A549 (cell line): Measurements from ENCODE around the gene SMIM9. TPM values are rescaled to one million over a fixed set of nuclear protein-coding genes. Genes with fewer than 3 reads are reported as not detected.

Experiments used
- ATAC-seq, 2 experiments: fragments of 200-7000 bp in 1 of 2; fragments of >200 bp in 1 of 2; cut with Nextera tagmentation in 1 of 2; cut with Tn5 transposase in 1 of 2; 3 replicates each; pipeline versions ENCODE4 v1.8.0 to v1.9.1; 2018 to 2020; ENCODE audit warnings: mild to moderate bottlenecking in 1 of 2, moderate library complexity in 1 of 2
- CTCF ChIA-PET: fragments of 300-600 bp; sonication (Branson Sonifier 250); formaldehyde crosslinking; extraction: SDS; loops from one replicate; lab custom pipeline; 2021; ENCODE audit warnings: antibody characterized with exemption, inconsistent platforms; lab: Yijun Ruan, JAX
- POLR2A ChIA-PET: fragments of 350-600 bp; formaldehyde crosslinking; extraction: SDS; loops from one replicate; lab custom pipeline; 2021; ENCODE audit warnings: antibody characterized with exemption, inconsistent platforms; lab: Yijun Ruan, JAX
- DNase-seq, 2 experiments: peaks; one replicate each; pipeline versions ENCODE4 v3.0.0 to v3.0.0-alpha.2; 2011 to 2016; ENCODE audit warnings: low read depth in 1 of 2, low spot score in 1 of 2
- FAIRE-seq: peaks from 2 replicates; lab custom pipeline; 2011; peaks lifted over from hg19 to GRCh38; lab: Jason Lieb, UNC
- H3K27ac ChIP-seq, 2 experiments: fragments of >200 bp; sonication (Bioruptor Twin); formaldehyde crosslinking; 3 replicates each; pipeline ENCODE4 v1.5.1; 2016 to 2017
- H3K4me1 ChIP-seq: fragments of >200 bp; sonication (Bioruptor Twin); formaldehyde crosslinking; 3 replicates; pipeline ENCODE4 v1.6.1; 2016
- H3K4me2 ChIP-seq: fragments of >200 bp; sonication (Bioruptor Twin); formaldehyde crosslinking; 3 replicates; pipeline ENCODE4 v1.6.1; 2016
- H3K4me3 ChIP-seq: fragments of >200 bp; sonication (Bioruptor Twin); formaldehyde crosslinking; 3 replicates; pipeline ENCODE4 v1.5.1; 2016
- H3K9me3 ChIP-seq: fragments of >200 bp; sonication (Bioruptor Twin); formaldehyde crosslinking; 3 replicates; pipeline ENCODE4 v1.6.1; 2016
- ATOH8 ChIP-seq: fragments of 250-450 bp; sonication (Bioruptor Pico); IDR thresholded peaks from 2 replicates; pipeline ENCODE4 v1.5.0; 2020; ENCODE audit warnings: low read depth, mild to moderate bottlenecking, moderate library complexity
- CTCF ChIP-seq: fragments of >200 bp; sonication (Bioruptor Twin); formaldehyde crosslinking; IDR thresholded peaks from 3 replicates; pipeline ENCODE4 v1.5.1; 2016
- E2F6 ChIP-seq: IDR thresholded peaks from 2 replicates; pipeline ENCODE4 v1.6.1; 2012; ENCODE audit warnings: low read depth, borderline replicate concordance
- EHMT2 ChIP-seq: fragments of 200-600 bp; sonication (generic); IDR thresholded peaks from 2 replicates; pipeline ENCODE4 v1.6.1; 2016; ENCODE audit warnings: antibody characterized with exemption, low read depth, mild to moderate bottlenecking, moderate library complexity
- ESRRA ChIP-seq: fragments of 150-350 bp; IDR thresholded peaks from 2 replicates; pipeline ENCODE4 v1.6.1; 2014; ENCODE audit warnings: mild to moderate bottlenecking, low read length, borderline replicate concordance
- FOSB ChIP-seq: fragments of 250-450 bp; sonication (Bioruptor Pico); IDR thresholded peaks from 2 replicates; pipeline ENCODE4 v1.5.0; 2020; ENCODE audit warnings: mild to moderate bottlenecking, moderate library complexity
- GATA3 ChIP-seq: IDR thresholded peaks from 2 replicates; pipeline ENCODE4 v1.6.1; 2012; ENCODE audit warnings: borderline replicate concordance
- HES2 ChIP-seq: fragments of >200 bp; sonication (Bioruptor Twin); formaldehyde crosslinking; IDR thresholded peaks from 2 replicates; pipeline ENCODE4 v1.6.1; 2016
- HOXB13 ChIP-seq: fragments of 250-450 bp; sonication (Bioruptor Pico); IDR thresholded peaks from 2 replicates; pipeline ENCODE4 v1.5.0; 2020; ENCODE audit warnings: low read depth, mild to moderate bottlenecking, moderate library complexity
- KDM1A ChIP-seq: fragments of 200-600 bp; sonication (generic); IDR thresholded peaks from 2 replicates; pipeline ENCODE4 v1.6.1; 2016; ENCODE audit warnings: low read depth, mild to moderate bottlenecking
- MAFK ChIP-seq: fragments of 450-650 bp; IDR thresholded peaks from 2 replicates; pipeline ENCODE4 v1.6.1; 2014; ENCODE audit not compliant: partially characterized antibody
- MAZ ChIP-seq: fragments of 150-350 bp; IDR thresholded peaks from 2 replicates; pipeline ENCODE4 v1.6.1; 2014; ENCODE audit warnings: antibody characterized with exemption, low read depth, low read length, borderline replicate concordance
- MYC ChIP-seq: IDR thresholded peaks from 2 replicates; pipeline ENCODE4 v1.6.1; 2012; ENCODE audit warnings: mild to moderate bottlenecking, inconsistent platforms, low read length, improper control_type of control experiment, borderline replicate concordance
- NPAS2 ChIP-seq: fragments of 250-450 bp; sonication (Bioruptor Pico); IDR thresholded peaks from 2 replicates; pipeline ENCODE4 v1.8.0; 2022; ENCODE audit warnings: mild to moderate bottlenecking, moderate library complexity, borderline replicate concordance
- RFX5 ChIP-seq: fragments of 450-650 bp; IDR thresholded peaks from 2 replicates; pipeline ENCODE4 v1.7.1; 2014; ENCODE audit warnings: antibody characterized with exemption, mild to moderate bottlenecking, moderate library complexity
- USF2 ChIP-seq: fragments of 450-650 bp; IDR thresholded peaks from 2 replicates; pipeline ENCODE4 v1.6.1; 2014; ENCODE audit warnings: antibody characterized with exemption
- ZFP36 ChIP-seq: fragments of 450-650 bp; IDR thresholded peaks from 2 replicates; pipeline ENCODE4 v1.6.1; 2014; ENCODE audit warnings: borderline replicate concordance; ENCODE audit not compliant: partially characterized antibody
- ZSCAN20 ChIP-seq: fragments of 250-450 bp; sonication (Bioruptor Pico); IDR thresholded peaks from 2 replicates; pipeline ENCODE4 v1.8.0; 2022; ENCODE audit warnings: mild to moderate bottlenecking, moderate library complexity
- WGBS: methylation state at CpG from one replicate; pipeline ENCODE4 v1.1.6; 2017; ENCODE audit errors: missing lambda C conversion rate; 5-methylcytosine and 5-hydroxymethylcytosine counted together
- polyA plus RNA-seq, 4 experiments: library from polyadenylated mRNA; depleted of rRNA in 3 of 4; stranded (reverse); fragments of >200 nt; fragmentation: RNase III in 1 of 4; extraction: RNeasy Plus Mini Kit Qiagen cat#74134 plus additional on column Dnase treatment in 1 of 4; gene quantifications; 2 replicates in 3 of 4; 3 replicates in 1 of 4; pipeline ENCODE4 v1.2.3, GENCODE V29; 2011 to 2017

The SMIM9 gene
- polyA plus RNA-seq, 2 of the 4 experiments (the other 2 are of a cell fraction): not detected

- POLR2A ChIA-PET: no interaction called here
- Histone ChIP-seq H3K27ac (no peak overlapping the region), H3K9me3 (no peaks in the 10 kb centered on the region), H3K4me2 (0 out of 3 replicates have a peak overlapping the region, but pooled peaks have one; percentile 11), H3K4me3 (no peak overlapping the region), H3K4me1 (0 out of 3 replicates have a peak, but pooled peaks cover 3% of the 10 kb centered on the region)
- WGBS: 39% methylated on average over 5 of the region's 5 CpGs
- CTCF ChIA-PET: no interaction called here
- no peak for DNase-seq
- TF ChIP-seq FOSB (CRISPR knock-in tag): no peak
- no peak for TF ChIP-seq KDM1A
- no peak for TF ChIP-seq GATA3
- TF ChIP-seq EHMT2: no peak
- TF ChIP-seq HOXB13: no peak
- no peak for TF ChIP-seq NPAS2 (CRISPR knock-in tag)
- TF ChIP-seq RFX5: no peak
- TF ChIP-seq MAFK: no peak
- no peak for TF ChIP-seq HES2
- TF ChIP-seq ZSCAN20 (CRISPR knock-in tag): no peak
- TF ChIP-seq CTCF: no peak
- no peak for TF ChIP-seq MYC
- no peak for TF ChIP-seq ZFP36
- no peak for ATAC-seq
- peak; percentile 76 for FAIRE-seq
Observed at GRCh38 chrX:154815274-154815818, 19.1 kb downstream of the SMIM9 start.

- no peak for FAIRE-seq
- no peak overlapping the region for H3K4me2 ChIP-seq
- 0 out of 3 replicates have a peak, but pooled peaks cover 3% of the 10 kb centered on the region for H3K4me1 ChIP-seq
- no peak for TF ChIP-seq E2F6
- no peak for TF ChIP-seq MAZ
- no peak for TF ChIP-seq ATOH8 (CRISPR knock-in tag)
- no peak for TF ChIP-seq ESRRA
- TF ChIP-seq USF2: no peak
- TF ChIP-seq EHMT2: no peak
- no peak for DNase-seq
- H3K9me3 ChIP-seq: no peaks in the 10 kb centered on the region
- CTCF ChIA-PET: interaction anchor here (1.2 kb wide), 1 partner anchor 15 kb away, joined by 3 read pairs; no protein-coding TSS in a partner anchor
- ATAC-seq: no peak
- H3K4me3 ChIP-seq: no peak overlapping the region
- POLR2A ChIA-PET: no interaction called here
- WGBS: 0% methylated on average over 1 of the region's 1 CpG
- H3K27ac ChIP-seq: no peak overlapping the region
Observed at GRCh38 chrX:154813801-154814200, 20.7 kb downstream of the SMIM9 start.
